ENCODE data around the gene GSTT2.
"Not testable (repeated sequence)": the region's sequence is repeated elsewhere in the genome, so short reads cannot be mapped to it uniquely, and the experiment has no call there.

Gene GSTT2

DNA sequence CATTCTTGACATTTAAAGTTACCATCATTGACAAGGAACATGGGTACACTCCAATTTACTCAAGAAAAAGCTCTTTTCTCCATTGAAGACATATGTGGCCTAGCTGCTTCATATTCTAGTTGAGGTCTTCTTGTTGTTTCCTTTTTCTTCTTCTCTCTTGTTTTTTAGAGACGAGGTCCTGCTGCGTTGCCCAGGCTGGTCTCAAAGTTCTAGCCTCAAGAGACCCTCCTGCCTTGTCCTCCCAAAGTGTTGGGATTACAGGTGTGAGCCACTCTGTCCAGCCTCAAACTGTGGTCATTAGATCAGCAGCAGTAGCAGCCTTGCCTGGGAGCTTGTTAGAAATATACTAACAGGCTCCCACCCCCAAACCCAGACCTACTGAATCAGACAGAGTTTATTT, 13.1 kb downstream of the GSTT2 start:
- not testable (repeated sequence) for H3K9ac ChIP-seq (ENCODE audit: low read length); H3K4me1 ChIP-seq (ENCODE audit: insufficient read depth, low read length, severe bottlenecking); H3K4me3 ChIP-seq (ENCODE audit: low read depth, low read length, poor library complexity, severe bottlenecking); H3K4me2 ChIP-seq (ENCODE audit: low read length); H2AFZ ChIP-seq (ENCODE audit: low read length); H3K27me3 ChIP-seq (ENCODE audit: insufficient read depth, low read length); H4K20me1 ChIP-seq (ENCODE audit: insufficient read depth, low read length); H3K36me3 ChIP-seq (ENCODE audit: insufficient read depth, low read length); H3F3A ChIP-seq (ENCODE audit: insufficient read depth, low read length); H3K79me2 ChIP-seq (ENCODE audit: insufficient read depth, low read length); H3K27ac ChIP-seq (ENCODE audit: low read depth, low read length, poor library complexity, severe bottlenecking); H3K9me2 ChIP-seq (ENCODE audit: low read depth, low read length); H3K9me3 ChIP-seq (ENCODE audit: low read length)

DNA sequence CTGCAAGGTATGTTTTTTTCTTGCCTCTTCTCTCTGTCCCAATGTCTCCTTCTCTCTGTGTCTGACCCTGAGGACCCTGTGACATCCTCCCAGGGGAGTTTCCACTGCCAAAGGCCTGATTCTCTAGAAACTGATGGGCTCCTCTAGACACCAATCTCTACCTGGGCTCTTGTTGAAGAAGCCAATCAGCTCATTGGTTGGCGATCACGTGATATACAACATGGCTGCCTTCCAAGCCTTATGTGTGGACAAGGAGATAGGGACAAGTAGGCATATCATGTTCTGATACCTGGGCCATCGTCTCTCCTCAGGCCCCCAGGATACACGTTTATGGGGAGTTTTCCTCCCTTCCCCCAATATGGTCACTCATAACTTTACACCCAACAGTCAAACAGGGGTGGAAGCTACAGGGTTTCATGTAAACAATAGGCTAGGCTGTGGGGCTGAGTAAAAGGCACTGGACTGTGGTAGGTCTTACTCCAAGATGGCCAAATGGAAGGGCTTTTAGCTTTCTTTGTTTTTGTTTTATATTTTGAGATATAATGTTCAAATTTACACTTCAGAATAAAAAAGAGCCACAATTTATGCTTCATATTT, 13.7 kb downstream of the GSTT2 start:
- not testable (repeated sequence) for H3K9ac ChIP-seq (ENCODE audit: low read length); H2AFZ ChIP-seq (ENCODE audit: low read length); H4K20me1 ChIP-seq (ENCODE audit: insufficient read depth, low read length); H3K4me2 ChIP-seq (ENCODE audit: low read length); H3K9me2 ChIP-seq (ENCODE audit: low read depth, low read length); H3F3A ChIP-seq (ENCODE audit: insufficient read depth, low read length); H3K4me3 ChIP-seq (ENCODE audit: low read depth, low read length, poor library complexity, severe bottlenecking); H3K4me1 ChIP-seq (ENCODE audit: insufficient read depth, low read length, severe bottlenecking); H3K27ac ChIP-seq (ENCODE audit: low read depth, low read length, poor library complexity, severe bottlenecking); H3K79me2 ChIP-seq (ENCODE audit: insufficient read depth, low read length); H3K9me3 ChIP-seq (ENCODE audit: low read length); H3K36me3 ChIP-seq (ENCODE audit: insufficient read depth, low read length); H3K27me3 ChIP-seq (ENCODE audit: insufficient read depth, low read length)

DNA sequence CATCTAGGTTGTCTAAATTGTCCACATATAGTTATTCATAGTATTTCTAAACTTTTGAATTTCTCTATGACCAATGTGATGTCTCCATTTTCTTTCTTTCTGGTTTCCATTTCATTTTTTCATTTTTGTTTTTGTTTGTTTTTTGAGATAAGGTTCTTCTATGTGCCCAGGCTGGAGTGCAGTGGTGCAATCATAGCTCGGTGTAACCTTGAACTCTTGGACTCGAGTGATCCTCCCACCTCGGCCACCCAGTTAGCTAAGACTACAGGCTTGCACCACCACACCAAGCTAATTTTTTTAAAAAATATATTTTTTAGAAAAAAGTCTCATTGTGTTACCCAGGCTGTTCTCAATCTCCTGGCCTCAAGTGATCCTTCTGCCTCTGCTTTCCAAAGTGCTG, 17.2 kb downstream of the GSTT2 start:
- Histone ChIP-seq H3K27ac (ENCODE audit: low read depth, low read length, poor library complexity, severe bottlenecking) (no peak overlapping the region), H3K79me2 (ENCODE audit: insufficient read depth, low read length) (no peaks in the 10 kb centered on the region), H3K9ac (ENCODE audit: low read length) (no peak overlapping the region), H3K9me2 (ENCODE audit: low read depth, low read length) (no peaks in the 10 kb centered on the region), H3K4me2 (ENCODE audit: low read length) (no peak overlapping the region), H3K27me3 (ENCODE audit: insufficient read depth, low read length) (no peaks in the 10 kb centered on the region; the same call in 1 of the 2 replicates), H3K4me1 (ENCODE audit: insufficient read depth, low read length, severe bottlenecking) (no peaks in the 10 kb centered on the region), H3K36me3 (ENCODE audit: insufficient read depth, low read length) (no peaks in the 10 kb centered on the region), H3K4me3 (ENCODE audit: low read depth, low read length, poor library complexity, severe bottlenecking) (no peak overlapping the region), H3K9me3 (ENCODE audit: low read length) (no peaks in the 10 kb centered on the region), H4K20me1 (ENCODE audit: insufficient read depth, low read length) (no peaks in the 10 kb centered on the region), H3F3A (ENCODE audit: insufficient read depth, low read length) (no peaks in the 10 kb centered on the region), H2AFZ (ENCODE audit: low read length) (no peak overlapping the region)
- TF ChIP-seq EZH2 (IDR thresholded peaks at IDR 0.05; ENCODE audit: borderline replicate concordance, low read length), result no peak
- TF ChIP-seq, protein P1, sequence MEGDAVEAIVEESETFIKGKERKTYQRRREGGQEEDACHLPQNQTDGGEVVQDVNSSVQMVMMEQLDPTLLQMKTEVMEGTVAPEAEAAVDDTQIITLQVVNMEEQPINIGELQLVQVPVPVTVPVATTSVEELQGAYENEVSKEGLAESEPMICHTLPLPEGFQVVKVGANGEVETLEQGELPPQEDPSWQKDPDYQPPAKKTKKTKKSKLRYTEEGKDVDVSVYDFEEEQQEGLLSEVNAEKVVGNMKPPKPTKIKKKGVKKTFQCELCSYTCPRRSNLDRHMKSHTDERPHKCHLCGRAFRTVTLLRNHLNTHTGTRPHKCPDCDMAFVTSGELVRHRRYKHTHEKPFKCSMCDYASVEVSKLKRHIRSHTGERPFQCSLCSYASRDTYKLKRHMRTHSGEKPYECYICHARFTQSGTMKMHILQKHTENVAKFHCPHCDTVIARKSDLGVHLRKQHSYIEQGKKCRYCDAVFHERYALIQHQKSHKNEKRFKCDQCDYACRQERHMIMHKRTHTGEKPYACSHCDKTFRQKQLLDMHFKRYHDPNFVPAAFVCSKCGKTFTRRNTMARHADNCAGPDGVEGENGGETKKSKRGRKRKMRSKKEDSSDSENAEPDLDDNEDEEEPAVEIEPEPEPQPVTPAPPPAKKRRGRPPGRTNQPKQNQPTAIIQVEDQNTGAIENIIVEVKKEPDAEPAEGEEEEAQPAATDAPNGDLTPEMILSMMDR (IDR thresholded peaks at IDR 0.05; ENCODE audit: low read length), result no peak

DNA sequence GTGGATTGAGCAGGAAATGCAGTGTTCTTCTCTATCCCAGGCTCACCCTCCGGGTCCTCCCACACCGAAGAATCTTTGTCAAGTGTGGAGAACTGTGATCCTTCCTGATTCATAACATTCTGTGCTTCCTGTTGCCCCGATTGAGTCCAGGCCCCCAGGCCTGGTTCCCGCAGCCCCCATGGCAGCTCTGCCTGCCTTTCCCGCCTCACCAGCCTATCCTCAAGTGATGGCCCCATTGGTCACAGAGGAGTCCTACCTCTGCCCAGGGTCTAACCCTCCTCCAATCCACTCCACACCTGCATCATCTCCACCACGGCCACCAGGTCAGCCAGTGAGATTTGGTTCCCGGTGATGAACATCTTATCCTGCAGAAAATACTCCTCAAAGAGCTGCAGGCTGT, 19.8 kb downstream of the GSTT2 start:
- not testable (repeated sequence) for H3K4me2 ChIP-seq (ENCODE audit: low read length); H3K27ac ChIP-seq (ENCODE audit: low read depth, low read length, poor library complexity, severe bottlenecking); H2AFZ ChIP-seq (ENCODE audit: low read length); H3K36me3 ChIP-seq (ENCODE audit: insufficient read depth, low read length); H3K4me1 ChIP-seq (ENCODE audit: insufficient read depth, low read length, severe bottlenecking); H3K9me3 ChIP-seq (ENCODE audit: low read length); H3K9ac ChIP-seq (ENCODE audit: low read length); H3K79me2 ChIP-seq (ENCODE audit: insufficient read depth, low read length); H3K9me2 ChIP-seq (ENCODE audit: low read depth, low read length); H4K20me1 ChIP-seq (ENCODE audit: insufficient read depth, low read length); H3K4me3 ChIP-seq (ENCODE audit: low read depth, low read length, poor library complexity, severe bottlenecking); H3K27me3 ChIP-seq (ENCODE audit: insufficient read depth, low read length); H3F3A ChIP-seq (ENCODE audit: insufficient read depth, low read length)

DNA sequence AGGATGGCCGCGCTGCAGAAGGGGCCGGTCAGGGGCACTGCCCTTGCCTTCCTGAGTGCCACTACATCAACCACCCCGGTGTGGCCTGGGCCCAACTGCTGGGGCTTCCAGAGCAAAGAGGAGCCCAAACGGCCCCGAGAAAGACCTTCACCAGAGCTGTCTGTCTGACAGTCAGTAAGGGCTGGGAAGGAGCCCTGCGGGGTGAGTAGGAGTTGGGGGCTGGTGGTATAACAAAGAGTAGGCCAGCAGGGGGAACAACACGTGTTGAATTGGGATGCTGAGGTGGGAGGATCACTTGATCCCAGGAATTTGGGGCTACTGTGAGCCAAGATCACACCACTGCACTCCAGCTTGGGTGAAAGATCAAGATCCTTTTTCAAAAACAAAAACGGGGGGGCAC, 21.4 kb downstream of the GSTT2 start:
- no peak overlapping the region for H2AFZ ChIP-seq (ENCODE audit: low read length)

More for the DNA sequence above, 21.4 kb downstream of the GSTT2 start:
- no peaks in the 10 kb centered on the region for H3K4me1 ChIP-seq (ENCODE audit: insufficient read depth, low read length, severe bottlenecking)
- H3K36me3 ChIP-seq (ENCODE audit: insufficient read depth, low read length), result no peaks in the 10 kb centered on the region
- H3F3A ChIP-seq (ENCODE audit: insufficient read depth, low read length), result no peaks in the 10 kb centered on the region
- H3K9me2 ChIP-seq (ENCODE audit: low read depth, low read length), result no peaks in the 10 kb centered on the region
- H3K4me2 ChIP-seq (ENCODE audit: low read length), result no peak overlapping the region
- H3K79me2 ChIP-seq (ENCODE audit: insufficient read depth, low read length), result no peaks in the 10 kb centered on the region
- no peak overlapping the region for H3K27ac ChIP-seq (ENCODE audit: low read depth, low read length, poor library complexity, severe bottlenecking)
- no peak overlapping the region for H3K4me3 ChIP-seq (ENCODE audit: low read depth, low read length, poor library complexity, severe bottlenecking)
- TF ChIP-seq, protein P1 (IDR thresholded peaks at IDR 0.05; ENCODE audit: low read length), result no peak
- no peak for TF ChIP-seq EZH2 (IDR thresholded peaks at IDR 0.05; ENCODE audit: borderline replicate concordance, low read length)
- H3K9me3 ChIP-seq (ENCODE audit: low read length), result no peaks in the 10 kb centered on the region
- H4K20me1 ChIP-seq (ENCODE audit: insufficient read depth, low read length), result no peaks in the 10 kb centered on the region
- no peaks in the 10 kb centered on the region; the same call in 1 of the 2 replicates for H3K27me3 ChIP-seq (ENCODE audit: insufficient read depth, low read length)
- H3K9ac ChIP-seq (ENCODE audit: low read length), result no peak overlapping the region
